ENCODE measurements around the gene PHETA2. TPM values are rescaled to one million over a fixed set of nuclear protein-coding genes. Genes with fewer than 3 reads are reported as not detected.

Gene PHETA2
- total and polyA plus RNA-seq, 10 donors = 3.1 to 11.5 (median 7.9) TPM

DNA sequence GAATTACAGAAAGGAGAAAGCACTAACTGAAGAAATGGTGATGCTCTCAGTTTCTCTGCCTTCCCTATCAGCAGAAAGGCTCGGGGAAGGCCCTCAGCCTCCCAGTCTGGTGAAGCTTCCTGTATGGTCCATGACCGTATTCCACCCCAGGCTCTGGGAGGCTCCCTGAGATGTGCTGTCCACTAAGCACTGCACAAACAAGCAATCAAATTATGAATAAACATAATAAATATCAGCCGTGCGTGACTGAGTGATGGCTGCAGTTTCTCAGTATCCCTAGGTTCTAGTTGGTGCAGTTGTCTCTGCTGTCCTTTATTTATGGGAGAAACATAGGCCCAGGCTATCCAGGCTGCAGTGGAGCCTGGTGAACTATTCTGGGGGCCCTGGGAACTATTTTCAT lies 9.1 kb downstream of the PHETA2 start:
- Histone ChIP-seq H3K4me1 (peaks cover 21 to 90% (median 62%) of the 10 kb centered on the region in 6 donors), H3K27me3 (replicated peaks in 1 of 7) (no peaks in the 10 kb centered on the region), H3K36me3 (peaks cover 0 to 65% (median 44%) of the 10 kb centered on the region in 6 donors), H3K4me3 (no peak overlapping the region), H3K27ac (no peak overlapping the region), H3K9me3 (no peaks in the 10 kb centered on the region)
- WGBS, 5 donors = 83 to 97% (median 92%) methylated on average over 4 of the region's 4 CpGs
- no peak for TF ChIP-seq POLR2A (IDR thresholded peaks at IDR 0.05)
- TF ChIP-seq POLR2AphosphoS5 (IDR thresholded peaks at IDR 0.05) = no peak
- TF ChIP-seq, protein P1, sequence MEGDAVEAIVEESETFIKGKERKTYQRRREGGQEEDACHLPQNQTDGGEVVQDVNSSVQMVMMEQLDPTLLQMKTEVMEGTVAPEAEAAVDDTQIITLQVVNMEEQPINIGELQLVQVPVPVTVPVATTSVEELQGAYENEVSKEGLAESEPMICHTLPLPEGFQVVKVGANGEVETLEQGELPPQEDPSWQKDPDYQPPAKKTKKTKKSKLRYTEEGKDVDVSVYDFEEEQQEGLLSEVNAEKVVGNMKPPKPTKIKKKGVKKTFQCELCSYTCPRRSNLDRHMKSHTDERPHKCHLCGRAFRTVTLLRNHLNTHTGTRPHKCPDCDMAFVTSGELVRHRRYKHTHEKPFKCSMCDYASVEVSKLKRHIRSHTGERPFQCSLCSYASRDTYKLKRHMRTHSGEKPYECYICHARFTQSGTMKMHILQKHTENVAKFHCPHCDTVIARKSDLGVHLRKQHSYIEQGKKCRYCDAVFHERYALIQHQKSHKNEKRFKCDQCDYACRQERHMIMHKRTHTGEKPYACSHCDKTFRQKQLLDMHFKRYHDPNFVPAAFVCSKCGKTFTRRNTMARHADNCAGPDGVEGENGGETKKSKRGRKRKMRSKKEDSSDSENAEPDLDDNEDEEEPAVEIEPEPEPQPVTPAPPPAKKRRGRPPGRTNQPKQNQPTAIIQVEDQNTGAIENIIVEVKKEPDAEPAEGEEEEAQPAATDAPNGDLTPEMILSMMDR (IDR thresholded peaks at IDR 0.05 in 8 of 11, conservative IDR thresholded peaks at IDR 0.05 in 3 of 11) = no peak
- DNase-seq = no peak
- intact Hi-C loops (cut with DNase I; ENCODE audit: low total_unique reads) = no loop called here

DNA sequence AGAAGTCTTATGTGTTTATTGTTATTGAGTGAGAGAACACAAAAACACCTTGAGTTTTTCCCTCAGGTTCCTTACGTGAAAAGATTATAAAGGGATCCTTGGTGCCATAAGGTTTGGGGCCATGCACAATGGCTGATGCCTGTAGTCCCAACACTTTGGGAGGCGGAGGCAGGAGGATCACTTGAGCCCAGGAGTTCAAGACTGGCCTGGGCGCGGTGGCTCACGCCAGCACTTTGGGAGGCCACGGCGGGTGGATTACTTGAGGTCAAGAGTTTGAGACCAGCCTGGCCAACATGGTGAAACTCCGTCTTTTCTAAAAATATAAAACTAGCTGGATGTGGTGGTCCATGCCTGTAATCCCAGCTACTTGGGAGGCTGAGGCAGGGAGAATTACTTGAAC lies 10.8 kb downstream of the PHETA2 start:
- 92 to 96% (median 92%) methylated on average over 8 of the region's 8 CpGs for WGBS, 5 donors
- Histone ChIP-seq H3K4me1 (peaks cover 21 to 96% (median 65%) of the 10 kb centered on the region in 6 donors), H3K9me3 (no peaks in the 10 kb centered on the region), H3K27ac (peak overlapping the region in 4 of 8 donors; percentile 14 to 58 (median 48)), H3K27me3 (replicated peaks in 1 of 7) (no peaks in the 10 kb centered on the region), H3K36me3 (peaks cover 0 to 64% (median 44%) of the 10 kb centered on the region in 6 donors), H3K4me3 (no peak overlapping the region)
- TF ChIP-seq POLR2A (IDR thresholded peaks at IDR 0.05) = no peak
- TF ChIP-seq POLR2AphosphoS5 (IDR thresholded peaks at IDR 0.05) = peak in 2 of 3 donors; percentile 28 to 44
- no peak for DNase-seq
- intact Hi-C loops (cut with DNase I; ENCODE audit: low total_unique reads) = no loop called here

DNA sequence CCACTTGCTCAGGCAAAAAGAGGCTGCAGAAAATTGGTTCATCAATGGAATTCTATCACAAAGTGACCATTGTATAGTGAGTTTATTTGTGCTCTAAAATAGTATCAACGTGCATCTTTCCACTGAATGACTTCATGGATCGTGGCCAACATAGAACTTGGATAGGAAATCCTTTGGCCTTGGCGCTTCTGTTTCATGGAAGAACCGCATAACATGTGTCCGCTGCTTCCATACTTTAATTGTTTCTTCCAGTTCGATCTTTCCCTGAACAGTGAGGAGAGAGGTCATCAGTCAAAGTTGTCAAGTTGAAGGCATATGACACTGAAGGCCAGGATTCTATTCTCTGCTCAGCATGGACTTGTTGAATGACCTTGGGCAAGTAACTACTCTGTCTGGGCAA lies 12.0 kb downstream of the PHETA2 start:
- Histone ChIP-seq H3K4me3 (no peak overlapping the region), H3K27ac (peak overlapping the region in 5 of 8 donors; percentile 10 to 58 (median 52)), H3K4me1 (peaks cover 15 to 90% (median 61%) of the 10 kb centered on the region in 6 donors), H3K27me3 (replicated peaks in 1 of 7) (no peaks in the 10 kb centered on the region), H3K36me3 (peaks cover 0 to 64% (median 44%) of the 10 kb centered on the region in 6 donors), H3K9me3 (no peaks in the 10 kb centered on the region)
- 62 to 80% (median 70%) methylated on average over 6 of the region's 6 CpGs for WGBS, 5 donors
- TF ChIP-seq, protein P1 (IDR thresholded peaks at IDR 0.05 in 8 of 11, conservative IDR thresholded peaks at IDR 0.05 in 3 of 11) = no peak
- TF ChIP-seq POLR2AphosphoS5 (IDR thresholded peaks at IDR 0.05) = peak in 1 of 3 donors; percentile 21
- TF ChIP-seq POLR2A (IDR thresholded peaks at IDR 0.05) = no peak
- no peak for DNase-seq
- intact Hi-C loops (cut with DNase I; ENCODE audit: low total_unique reads) = no loop called here

DNA sequence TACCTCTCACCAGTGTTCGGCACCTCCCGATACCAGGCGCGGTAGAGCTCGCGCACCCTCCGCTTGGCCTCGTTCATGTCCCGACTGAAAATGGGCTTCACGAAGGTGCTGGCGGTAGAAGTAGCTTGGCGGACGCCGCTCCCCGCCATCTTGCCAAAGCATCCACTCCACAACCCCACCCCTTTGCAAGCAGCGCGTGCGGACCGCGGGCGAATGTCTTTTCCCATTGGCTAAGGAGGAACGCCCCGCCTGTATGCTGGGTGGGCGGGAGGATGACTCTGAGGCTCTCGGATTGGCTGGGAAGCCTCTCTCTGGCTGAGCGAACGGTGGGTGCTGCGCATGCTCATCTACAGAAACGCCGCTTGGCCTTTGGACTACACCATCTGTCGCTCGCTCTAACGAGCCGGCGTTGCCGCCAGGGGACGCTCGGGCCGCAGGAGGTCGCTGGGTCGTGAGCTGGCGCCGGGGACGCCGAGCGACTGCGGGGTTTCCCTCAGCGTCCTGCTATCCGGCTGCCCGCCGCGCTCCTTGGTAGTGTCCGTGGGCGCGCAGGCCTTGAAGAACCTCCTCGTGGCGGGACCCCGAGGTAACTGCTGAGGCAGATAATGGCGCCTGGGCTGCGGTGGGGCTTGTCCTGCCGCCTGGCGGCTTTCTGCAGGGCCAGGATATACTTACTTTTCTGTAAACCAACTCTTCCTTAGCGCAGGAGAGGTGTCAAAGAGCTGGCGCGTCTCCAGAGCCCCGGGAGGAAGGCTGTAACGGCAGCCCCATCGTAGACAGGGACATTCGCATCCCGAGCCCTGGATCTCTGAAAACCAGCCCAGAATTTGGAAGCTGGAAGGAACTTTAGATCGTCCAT lies 16.8 kb downstream of the PHETA2 start, which contains the start of gene NDUFA6:
Gene NDUFA6 (minus strand): TSS at position 177 of the 859 bp plus-strand sequence. CDS start 28 bp downstream, at position 149.
- peak within 1 kb of the TSS; percentile 68 to 94 (median 84) for H3K4me3 ChIP-seq
- no peaks in the 10 kb centered on the region for H3K9me3 ChIP-seq
- H3K27me3 ChIP-seq (replicated peaks in 1 of 7) = no peaks in the 10 kb centered on the region
- peaks cover 12 to 55% (median 44%) of the 10 kb centered on the region in 6 donors for H3K4me1 ChIP-seq
- TF ChIP-seq POLR2AphosphoS5 (IDR thresholded peaks at IDR 0.05) = peak; percentile 97 to 99 (median 99)
- TF ChIP-seq, protein P1 (IDR thresholded peaks at IDR 0.05 in 8 of 11, conservative IDR thresholded peaks at IDR 0.05 in 3 of 11) = peak; percentile 87 to 99 (median 97)
- peak; percentile 43 to 72 (median 66) for TF ChIP-seq POLR2A (IDR thresholded peaks at IDR 0.05)
- peak within 1 kb of the TSS; percentile 93 to 98 (median 95) for H3K27ac ChIP-seq
- H3K36me3 ChIP-seq = peaks cover 0 to 18% (median 13%) of the 10 kb centered on the region in 6 donors
- intact Hi-C loops (cut with DNase I; ENCODE audit: low total_unique reads) = no loop called here
- DNase-seq = peak; percentile 100
- 0 to 1% (median 0%) methylated on average over 27 to 71 of the region's 71 CpGs for WGBS, 5 donors
